ENCODE data around the gene HPS4. TPM values are rescaled to one million over a fixed set of nuclear protein-coding genes. Genes with fewer than 3 reads are reported as not detected.

Gene HPS4
- total and polyA plus RNA-seq, 2 of the 8 experiments (the other 6 are each of a cell fraction or from before 2014, with no cell fraction given): 28.0 to 35.2 TPM

GRCh38 chr22:26401726-26402125 is 81.9 kb downstream of the HPS4 start:
- Histone ChIP-seq H2BK12ac (ENCODE audit: low read depth, low read length) (no peak overlapping the region), H3K4ac (replicated peaks; ENCODE audit: insufficient read length, low read depth, low read length) (no peak overlapping the region), H3K4me2 (ENCODE audit: insufficient read depth in 1 of 2, low read depth in 2 of 2, low read length in 2 of 2) (no peak overlapping the region), H3K23me2 (ENCODE audit: low read depth, low read length) (no peaks in the 10 kb centered on the region), H3K27me3 (replicated peaks in 1 of 4; ENCODE audit: control insufficient read depth in 3 of 4, extremely low read depth in 1 of 4, insufficient read depth in 3 of 4, low read length in 3 of 4) (peaks cover 0 to 2% (median 0%) of the 10 kb centered on the region in 4 experiments; a peak in 1 of 7 replicates), H3K14ac (ENCODE audit: insufficient read length) (no peak overlapping the region), H2BK5ac (ENCODE audit: low read depth, low read length) (no peak overlapping the region), H4K5ac (ENCODE audit: insufficient read length, low read depth, low read length) (no peak overlapping the region), H3K56ac (replicated peaks; ENCODE audit: insufficient read length, low read depth, low read length) (no peak overlapping the region), H2BK15ac (ENCODE audit: low read length) (no peak overlapping the region), H4K91ac (replicated peaks; ENCODE audit: insufficient read length, low read length) (no peak overlapping the region), H3K9me3 (ENCODE audit: insufficient read depth in 2 of 2, low read depth in 1 of 2, low read length in 1 of 2) (peaks cover 0 to 4% of the 10 kb centered on the region in 2 experiments; a peak in 1 of 4 replicates), H3K9ac (replicated peaks in 1 of 4; ENCODE audit: extremely low read depth in 1 of 4, low read depth in 3 of 4, low read length in 3 of 4) (no peak overlapping the region), H3K4me1 (replicated peaks in 1 of 4; ENCODE audit: control insufficient read depth in 3 of 4, insufficient read depth in 4 of 4, low read length in 3 of 4) (no peaks in the 10 kb centered on the region; a peak in 2 of 7 replicates), H4K8ac (ENCODE audit: extremely low read depth, insufficient read depth, low read length) (no peak overlapping the region), H2BK20ac (ENCODE audit: low read length) (no peak overlapping the region), H2BK120ac (replicated peaks; ENCODE audit: low read depth, low read length) (no peak overlapping the region), H3K4me3 (ENCODE audit: extremely low read depth in 1 of 4, insufficient read depth in 2 of 4, low read depth in 3 of 4, low read length in 4 of 4) (no peak overlapping the region), H3K79me2 (ENCODE audit: control insufficient read depth in 1 of 2, insufficient read depth in 2 of 2, low read length in 2 of 2) (no peaks in the 10 kb centered on the region), H2AFZ (ENCODE audit: low read length) (0 out of 2 replicates have a peak overlapping the region, but pooled peaks have one; percentile 17), H3K27ac (ENCODE audit: low read depth, low read length) (no peak overlapping the region), H4K20me1 (replicated peaks in 1 of 2; ENCODE audit: control insufficient read depth in 1 of 2, insufficient read depth in 2 of 2, low read length in 2 of 2) (no peaks in the 10 kb centered on the region), H3K23ac (ENCODE audit: insufficient read length) (no peak overlapping the region), H2AK5ac (ENCODE audit: low read depth, low read length) (no peak overlapping the region), H3K36me3 (ENCODE audit: control insufficient read depth in 2 of 4, insufficient read depth in 4 of 4, low read length in 3 of 4) (no peaks in the 10 kb centered on the region), H3K18ac (ENCODE audit: extremely low read depth, low read length) (no peak overlapping the region), H3K79me1 (ENCODE audit: low read depth, low read length) (no peaks in the 10 kb centered on the region)
- WGBS, 2 experiments (ENCODE audit: extremely low coverage in 1 of 2, insufficient coverage in 1 of 2, insufficient read length in 1 of 2, insufficient replicate concordance in 2 of 2, low coverage in 1 of 2, low lambda C conversion rate in 2 of 2, missing lambda C conversion rate in 1 of 2): 92% methylated on average over 5 of the region's 5 CpGs; no CpG with 5 or more reads in 1 of the 2 experiments
- ChIA-PET CTCF (ENCODE audit: partially characterized antibody) (interaction anchor here (0.6 to 1.9 kb wide), 8 partner anchors 14 to 274 kb away, joined by 3 to 10 read pairs (median 4); no protein-coding TSS in a partner anchor), POLR2A (ENCODE audit: partially characterized antibody) (interaction anchor here (1.1 to 1.7 kb wide), 2 partner anchors 9 to 15 kb away, joined by 3 to 7 read pairs; no protein-coding TSS in a partner anchor)
- DNase-seq (ENCODE audit: low read depth in 1 of 2, low spot score in 2 of 2): no peak
- FAIRE-seq: no peak
- TF ChIP-seq POLR2A (IDR thresholded peaks at IDR 0.05; ENCODE audit: control extremely low read depth in 1 of 2, low read depth in 2 of 2, low read length in 2 of 2) (no peak), FOSL1 (IDR thresholded peaks at IDR 0.05; ENCODE audit: insufficient read depth, low read depth, low read length) (no peak), RNF2 (IDR thresholded peaks at IDR 0.05; ENCODE audit: borderline replicate concordance, low read depth, low read length, missing control alignments, poor library complexity, severe bottlenecking) (no peak), JUND (IDR thresholded peaks at IDR 0.05; ENCODE audit: low read length) (no peak), POU5F1 (IDR thresholded peaks at IDR 0.05; ENCODE audit: low read depth, low read length) (no peak), ZNF274 (IDR thresholded peaks at IDR 0.05; ENCODE audit: borderline replicate concordance, extremely low read depth, low read length) (no peak), MAX (IDR thresholded peaks at IDR 0.05) (peak; percentile 30; the same call in 1 of the 2 replicates), TEAD4 (IDR thresholded peaks at IDR 0.05; ENCODE audit: low read depth, low read length) (no peak), RFX5 (IDR thresholded peaks at IDR 0.05; ENCODE audit: borderline replicate concordance, low read depth, low read length) (no peak), KDM4A (IDR thresholded peaks at IDR 0.05; ENCODE audit: low read depth, low read length, severe bottlenecking) (no peak), YY1 (IDR thresholded peaks at IDR 0.05; ENCODE audit: low read depth, low read length) (peak; percentile 80; the same call in 1 of the 2 replicates), ATF2 (IDR thresholded peaks at IDR 0.05; ENCODE audit: low read length) (no peak)

Data from H1 (cell line).